ENCODE measurements around the gene TMEM134. TPM values are rescaled to one million over a fixed set of nuclear protein-coding genes. Genes with fewer than 3 reads are reported as not detected.

Gene TMEM134
- total and polyA plus RNA-seq, 9 of the 15 experiments (the other 6 are each of a cell fraction or from before 2014, with no cell fraction given): 0.63 to 48.4 (median 10.7) TPM

DNA sequence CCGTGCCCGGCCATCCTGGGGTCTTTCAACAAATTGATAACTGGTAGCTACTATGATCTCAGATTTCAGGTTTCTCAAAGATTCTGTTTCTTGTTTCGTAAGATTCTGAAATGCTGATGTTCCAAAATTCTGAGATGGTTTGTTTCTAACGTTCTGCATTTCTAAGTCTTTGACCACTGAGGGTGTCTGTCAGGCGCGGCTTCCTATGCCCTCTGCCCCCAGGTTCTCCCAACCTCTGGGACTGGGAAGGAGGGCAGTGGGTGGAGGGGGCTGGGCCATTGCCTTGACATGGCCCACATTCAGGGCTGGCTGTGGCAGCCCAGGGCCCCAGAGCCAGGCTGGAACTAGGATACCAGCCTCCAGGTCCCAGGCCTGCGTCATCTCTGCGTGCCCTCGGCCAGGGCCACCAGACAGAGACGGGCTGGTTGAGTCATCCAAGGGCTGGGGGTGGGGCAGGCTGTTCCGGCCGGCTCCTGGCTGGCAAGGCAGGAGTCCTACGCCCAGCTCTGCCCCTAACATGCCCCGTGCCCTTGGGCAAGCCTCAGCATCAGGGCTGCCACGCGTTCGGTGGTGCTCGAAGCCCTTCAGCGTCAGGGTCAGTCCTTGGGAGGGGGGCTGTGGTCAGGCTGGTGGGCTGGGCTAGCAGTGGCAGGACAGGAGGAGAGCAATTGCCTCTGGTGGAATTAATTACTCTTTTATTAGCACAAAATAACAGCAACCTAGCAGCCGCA lies 5.2 kb downstream of the TMEM134 start (continued):
- TF ChIP-seq CHD4 (IDR thresholded peaks at IDR 0.05; ENCODE audit: insufficient read depth, insufficient replicate concordance, low read depth, low read length, poor library complexity, severe bottlenecking): no peak
- TF ChIP-seq POLR2AphosphoS5 (IDR thresholded peaks at IDR 0.05; ENCODE audit: control insufficient read depth, insufficient read depth, low read depth, low read length): no peak
- TF ChIP-seq ATF6 (CRISPR knock-in tag; IDR thresholded peaks at IDR 0.05): no peak
- no peak for TF ChIP-seq HOXB6 (CRISPR knock-in tag; IDR thresholded peaks at IDR 0.05; ENCODE audit: borderline replicate concordance)
- TF ChIP-seq RBM14 (IDR thresholded peaks at IDR 0.05; ENCODE audit: borderline replicate concordance, insufficient read depth, low read depth, low read length): no peak
- TF ChIP-seq, protein P1, sequence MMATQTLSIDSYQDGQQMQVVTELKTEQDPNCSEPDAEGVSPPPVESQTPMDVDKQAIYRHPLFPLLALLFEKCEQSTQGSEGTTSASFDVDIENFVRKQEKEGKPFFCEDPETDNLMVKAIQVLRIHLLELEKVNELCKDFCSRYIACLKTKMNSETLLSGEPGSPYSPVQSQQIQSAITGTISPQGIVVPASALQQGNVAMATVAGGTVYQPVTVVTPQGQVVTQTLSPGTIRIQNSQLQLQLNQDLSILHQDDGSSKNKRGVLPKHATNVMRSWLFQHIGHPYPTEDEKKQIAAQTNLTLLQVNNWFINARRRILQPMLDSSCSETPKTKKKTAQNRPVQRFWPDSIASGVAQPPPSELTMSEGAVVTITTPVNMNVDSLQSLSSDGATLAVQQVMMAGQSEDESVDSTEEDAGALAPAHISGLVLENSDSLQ (IDR thresholded peaks at IDR 0.05): no peak
- 0 out of 2 replicates have a peak, but pooled peaks have one; percentile 23 for TF ChIP-seq SP1 (CRISPR knock-in tag; IDR thresholded peaks at IDR 0.05)
- TF ChIP-seq, protein P2, sequence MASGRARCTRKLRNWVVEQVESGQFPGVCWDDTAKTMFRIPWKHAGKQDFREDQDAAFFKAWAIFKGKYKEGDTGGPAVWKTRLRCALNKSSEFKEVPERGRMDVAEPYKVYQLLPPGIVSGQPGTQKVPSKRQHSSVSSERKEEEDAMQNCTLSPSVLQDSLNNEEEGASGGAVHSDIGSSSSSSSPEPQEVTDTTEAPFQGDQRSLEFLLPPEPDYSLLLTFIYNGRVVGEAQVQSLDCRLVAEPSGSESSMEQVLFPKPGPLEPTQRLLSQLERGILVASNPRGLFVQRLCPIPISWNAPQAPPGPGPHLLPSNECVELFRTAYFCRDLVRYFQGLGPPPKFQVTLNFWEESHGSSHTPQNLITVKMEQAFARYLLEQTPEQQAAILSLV (tag; IDR thresholded peaks at IDR 0.05): no peak
- TF ChIP-seq ESRRB (CRISPR knock-in tag; IDR thresholded peaks at IDR 0.05; ENCODE audit: borderline replicate concordance): no peak
- TF ChIP-seq HEY1 (CRISPR knock-in tag; IDR thresholded peaks at IDR 0.05; ENCODE audit: borderline replicate concordance): no peak
- peak; percentile 79 for TF ChIP-seq PCBP1 (IDR thresholded peaks at IDR 0.05; ENCODE audit: low read depth, low read length, poor library complexity, severe bottlenecking)
- no peak for TF ChIP-seq NCOA4 (IDR thresholded peaks at IDR 0.05; ENCODE audit: partially characterized antibody)
- TF ChIP-seq ZBTB11 (CRISPR knock-in tag; IDR thresholded peaks at IDR 0.05): peak in 2 of 3 experiments; percentile 21 to 34; a peak in 1 of 6 replicates
- no peak for TF ChIP-seq ZNF133 (CRISPR knock-in tag; IDR thresholded peaks at IDR 0.05)
- TF ChIP-seq SMAD1 (IDR thresholded peaks at IDR 0.05; ENCODE audit: low read depth, low read length, partially characterized antibody): no peak
- no peak for TF ChIP-seq TRIM24 (IDR thresholded peaks at IDR 0.05)
- TF ChIP-seq CBX3 (IDR thresholded peaks at IDR 0.05; ENCODE audit: borderline replicate concordance in 1 of 2, low read length in 2 of 2): no peak
- TF ChIP-seq NFRKB (IDR thresholded peaks at IDR 0.05; ENCODE audit: low read depth): peak; percentile 76; the same call in 1 of the 2 replicates
- TF ChIP-seq MAFK (IDR thresholded peaks at IDR 0.05; ENCODE audit: low read length): no peak

Data from K562 (cell line).